ENCODE data around the gene NKD1.

The NKD1 gene

GRCh38 chr16:50528820-50529219 is 19.4 kb upstream of the NKD1 start:
- no peak for TF ChIP-seq CTCF (IDR thresholded peaks at IDR 0.05; ENCODE audit: low read depth, low read length)
- no peaks in the 10 kb centered on the region for H3K9me3 ChIP-seq (ENCODE audit: severe bottlenecking)
- H3K36me3 ChIP-seq: no peaks in the 10 kb centered on the region
- DNase-seq: no peak
- no peaks in the 10 kb centered on the region for H3K27me3 ChIP-seq (ENCODE audit: insufficient read depth, low read depth, severe bottlenecking)
- no peak overlapping the region for H3K27ac ChIP-seq
- H3K4me3 ChIP-seq (ENCODE audit: low read depth, low read length): no peak overlapping the region

- Histone ChIP-seq H3K36me3 (no peaks in the 10 kb centered on the region), H3K9me3 (ENCODE audit: severe bottlenecking) (no peaks in the 10 kb centered on the region), H3K4me3 (ENCODE audit: low read depth, low read length) (no peak overlapping the region), H3K27me3 (ENCODE audit: insufficient read depth, low read depth, severe bottlenecking) (no peaks in the 10 kb centered on the region), H3K27ac (no peak overlapping the region)
- no peak for DNase-seq
- TF ChIP-seq CTCF (IDR thresholded peaks at IDR 0.05; ENCODE audit: low read depth, low read length): no peak
These were observed 18.9 kb upstream of the NKD1 start for GRCh38 chr16:50529334-50529733.

- H3K9me3 ChIP-seq (ENCODE audit: severe bottlenecking): no peaks in the 10 kb centered on the region
- no peak overlapping the region for H3K4me3 ChIP-seq (ENCODE audit: low read depth, low read length)
- no peak overlapping the region for H3K27ac ChIP-seq
- H3K27me3 ChIP-seq (ENCODE audit: insufficient read depth, low read depth, severe bottlenecking): no peaks in the 10 kb centered on the region
- no peak for TF ChIP-seq CTCF (IDR thresholded peaks at IDR 0.05; ENCODE audit: low read depth, low read length)
- no peaks in the 10 kb centered on the region for H3K36me3 ChIP-seq
- DNase-seq: no peak
These were observed 17.6 kb upstream of the NKD1 start for GRCh38 chr16:50530277-50531236.

GRCh38 chr16:50531359-50531758 is 16.8 kb upstream of the NKD1 start:
- H3K4me3 ChIP-seq (ENCODE audit: low read depth, low read length): no peak overlapping the region
- no peaks in the 10 kb centered on the region for H3K36me3 ChIP-seq
- no peak for TF ChIP-seq CTCF (IDR thresholded peaks at IDR 0.05; ENCODE audit: low read depth, low read length)
- H3K9me3 ChIP-seq (ENCODE audit: severe bottlenecking): no peaks in the 10 kb centered on the region
- H3K27me3 ChIP-seq (ENCODE audit: insufficient read depth, low read depth, severe bottlenecking): no peaks in the 10 kb centered on the region
- no peak overlapping the region for H3K27ac ChIP-seq
- DNase-seq: no peak

GRCh38 chr16:50531901-50532300 is 16.3 kb upstream of the NKD1 start:
- Histone ChIP-seq H3K4me3 (ENCODE audit: low read depth, low read length) (no peak overlapping the region), H3K27me3 (ENCODE audit: insufficient read depth, low read depth, severe bottlenecking) (no peaks in the 10 kb centered on the region), H3K36me3 (no peaks in the 10 kb centered on the region), H3K27ac (no peak overlapping the region), H3K9me3 (ENCODE audit: severe bottlenecking) (no peaks in the 10 kb centered on the region)
- DNase-seq: no peak
- no peak for TF ChIP-seq CTCF (IDR thresholded peaks at IDR 0.05; ENCODE audit: low read depth, low read length)

Measured in WERI-Rb-1 (cell line).